CD14-positive monocyte (primary cell): ENCODE measurements around the gene SPPL2C. TPM values are rescaled to one million over a fixed set of nuclear protein-coding genes. Genes with fewer than 3 reads are reported as not detected.

Source experiments
- DNase-seq, 3 donors: peaks; one replicate each; pipeline ENCODE4 v3.0.0-alpha.2; 2011 to 2022
- H2AFZ ChIP-seq: 2 replicates; pipeline ENCODE4 v1.6.0; 2012; ENCODE audit warnings: mild to moderate bottlenecking, low read depth, low read length, inconsistent platforms; ENCODE audit not compliant: insufficient read depth, poor library complexity, severe bottlenecking
- H3K27ac ChIP-seq, 2 donors: 1 replicate in 1 of 2; 2 replicates in 1 of 2; pipeline ENCODE4 v1.5.1; 2012 to 2013; ENCODE audit warnings: low read length in 2 of 2, control low read depth in 1 of 2, inconsistent platforms in 1 of 2, low read depth in 1 of 2, mild to moderate bottlenecking in 1 of 2
- H3K27me3 ChIP-seq, 2 donors: one replicate each; pipeline versions ENCODE4 v1.6.0 to v1.6.1; 2011 to 2013; ENCODE audit warnings: low read length in 2 of 2; ENCODE audit not compliant: control insufficient read depth in 2 of 2, insufficient read depth in 2 of 2
- H3K36me3 ChIP-seq, 2 donors: replicated peaks in 1 of 2; 1 replicate in 1 of 2; 2 replicates in 1 of 2; pipeline versions ENCODE4 v1.5.1 to v1.6.1; 2012 to 2013; ENCODE audit warnings: low read length in 2 of 2, control low read depth in 1 of 2, inconsistent platforms in 1 of 2, mild to moderate bottlenecking in 1 of 2; ENCODE audit not compliant: insufficient read depth in 2 of 2, control insufficient read depth in 1 of 2
- H3K4me1 ChIP-seq, 2 donors: 1 replicate in 1 of 2; 2 replicates in 1 of 2; pipeline versions ENCODE4 v1.5.1 to v1.6.1; 2012 to 2013; ENCODE audit warnings: low read length in 2 of 2, control low read depth in 1 of 2, inconsistent platforms in 1 of 2, mild to moderate bottlenecking in 1 of 2, moderate library complexity in 1 of 2; ENCODE audit not compliant: insufficient read depth in 2 of 2, control insufficient read depth in 1 of 2
- H3K4me2 ChIP-seq: replicated peaks from 2 replicates; pipeline ENCODE3; 2012; ENCODE audit warnings: low read length, moderate library complexity, mild to moderate bottlenecking; ENCODE audit not compliant: poor library complexity, severe bottlenecking; ENCODE audit errors: extremely low read depth
- H3K4me3 ChIP-seq, 3 experiments: fragments of 200-600 bp in 1 of 3; sonication (generic) in 1 of 3; replicated peaks in 1 of 3; 1 replicate in 2 of 3; 2 replicates in 1 of 3; pipeline ENCODE4 v1.5.1; 2011 to 2013; ENCODE audit warnings: low read length in 3 of 3, mild to moderate bottlenecking in 3 of 3, control low read depth in 2 of 3, low read depth in 2 of 3, inconsistent platforms in 1 of 3, moderate library complexity in 1 of 3
- H3K79me2 ChIP-seq: 2 replicates; pipeline ENCODE4 v1.6.0; 2012; ENCODE audit warnings: mild to moderate bottlenecking, control low read depth, inconsistent platforms, low read length, moderate library complexity; ENCODE audit not compliant: insufficient read depth
- H3K9ac ChIP-seq: 2 replicates; pipeline ENCODE4 v1.6.0; 2017; ENCODE audit warnings: low read length, mild to moderate bottlenecking; ENCODE audit not compliant: insufficient read depth, poor library complexity, severe bottlenecking
- H3K9me3 ChIP-seq, 2 donors: replicated peaks in 1 of 2; 1 replicate in 1 of 2; 2 replicates in 1 of 2; pipeline versions ENCODE4 v1.5.1 to v1.6.1; 2012 to 2013; ENCODE audit warnings: low read length in 2 of 2, control low read depth in 1 of 2; ENCODE audit not compliant: control insufficient read depth in 1 of 2, insufficient read depth in 1 of 2
- H4K20me1 ChIP-seq: 2 replicates; pipeline ENCODE4 v1.6.0; 2012; ENCODE audit warnings: mild to moderate bottlenecking, low read length, control low read depth, moderate library complexity; ENCODE audit not compliant: insufficient read depth
- H3K27ac Mint-ChIP-seq, 7 donors: one replicate each; pipeline ENCODE4 v1.8.0; 2020; ENCODE audit warnings: mild to moderate bottlenecking in 7 of 7, mixed read lengths in 7 of 7, moderate library complexity in 6 of 7, inconsistent platforms in 2 of 7
- H3K27me3 Mint-ChIP-seq, 3 donors: one replicate each; pipeline ENCODE4 v1.8.0; 2021 to 2022; ENCODE audit warnings: low read depth in 3 of 3, mild to moderate bottlenecking in 3 of 3, mixed read lengths in 3 of 3, moderate library complexity in 3 of 3, inconsistent platforms in 1 of 3
- H3K36me3 Mint-ChIP-seq, 2 donors: one replicate each; pipeline ENCODE4 v1.8.0; 2020; ENCODE audit warnings: mixed read lengths in 2 of 2, inconsistent platforms in 1 of 2, mild to moderate bottlenecking in 1 of 2
- H3K4me1 Mint-ChIP-seq: one replicate; pipeline ENCODE4 v1.8.0; 2020; ENCODE audit warnings: mild to moderate bottlenecking, mixed read lengths
- H3K4me3 Mint-ChIP-seq, 2 donors: one replicate each; pipeline ENCODE4 v1.8.0; 2020; ENCODE audit warnings: mild to moderate bottlenecking in 2 of 2, mixed read lengths in 2 of 2, moderate library complexity in 1 of 2
- H3K9me3 Mint-ChIP-seq, 7 donors: one replicate each; pipeline ENCODE4 v1.8.0; 2020 to 2022; ENCODE audit warnings: mixed read lengths in 7 of 7, mild to moderate bottlenecking in 6 of 7, moderate library complexity in 6 of 7, inconsistent platforms in 2 of 7
- CTCF ChIP-seq: fragments of 200-600 bp; IDR thresholded peaks from one replicate; pipeline ENCODE4 v1.8.0; 2022; ENCODE audit warnings: antibody characterized with exemption, mild to moderate bottlenecking
- WGBS: methylation state at CpG from one replicate; pipeline ENCODE4 v1.1.5; 2013; ENCODE audit warnings: missing lambda C conversion rate; ENCODE audit not compliant: insufficient coverage; 5-methylcytosine and 5-hydroxymethylcytosine counted together
- intact Hi-C, 2 donors: fragments of 100-400 bp; cut with micrococcal nuclease; formaldehyde crosslinking; loops; one replicate each; pipeline versions ENCODE4 v1.15.0 to v1.15.1; 2023
- polyA plus RNA-seq, 3 donors: library from polyadenylated mRNA; depleted of rRNA in 1 of 3; unstranded in 2 of 3; stranded (reverse) in 1 of 3; fragments of 300-500 nt in 2 of 3; fragments of >200 nt in 1 of 3; fragmentation: Illumina TruSeq in 2 of 3; gene quantifications; 1 replicate in 2 of 3; 2 replicates in 1 of 3; pipeline ENCODE4 v1.2.3, GENCODE V29; 2012 to 2021

The SPPL2C gene
- polyA plus RNA-seq, 3 donors, result not detected

- peaks cover 0 to 9% of the 10 kb centered on the region in 2 donors for H3K27me3 ChIP-seq
- H3K4me1 Mint-ChIP-seq, result no peaks in the 10 kb centered on the region
- no peak overlapping the region for H3K27ac Mint-ChIP-seq
- no peaks in the 10 kb centered on the region for H3K36me3 Mint-ChIP-seq
- H3K4me1 ChIP-seq, result no peaks in the 10 kb centered on the region
- H3K4me3 Mint-ChIP-seq, result no peak overlapping the region
- no peaks in the 10 kb centered on the region for H3K9me3 ChIP-seq
- no peak for TF ChIP-seq CTCF
- H3K36me3 ChIP-seq, result no peaks in the 10 kb centered on the region
- peaks cover 0 to 8% (median 4%) of the 10 kb centered on the region in 7 donors for H3K9me3 Mint-ChIP-seq
- no peak overlapping the region for H2AFZ ChIP-seq
- intact Hi-C loops, result no loop called here
- no peak for DNase-seq
- H4K20me1 ChIP-seq, result no peaks in the 10 kb centered on the region
- H3K4me3 ChIP-seq, result no peak overlapping the region
- H3K79me2 ChIP-seq, result no peaks in the 10 kb centered on the region
- H3K27me3 Mint-ChIP-seq, result peaks cover 10 to 21% (median 11%) of the 10 kb centered on the region in 3 donors
- H3K9ac ChIP-seq, result no peak overlapping the region
- H3K4me2 ChIP-seq, result no peak overlapping the region
- H3K27ac ChIP-seq, result no peak overlapping the region
- WGBS, result 97% methylated on average over 2 of the region's 2 CpGs
Measured at GRCh38 chr17:45886852-45887251, 42.2 kb downstream of the SPPL2C start.

- Histone ChIP-seq H3K9ac (no peak overlapping the region), H3K4me3 (no peak overlapping the region), H3K36me3 (no peaks in the 10 kb centered on the region), H3K27me3 (peaks cover 0 to 18% of the 10 kb centered on the region in 2 donors), H3K9me3 (no peaks in the 10 kb centered on the region), H3K4me2 (no peak overlapping the region), H3K4me1 (no peaks in the 10 kb centered on the region), H3K79me2 (no peaks in the 10 kb centered on the region), H2AFZ (no peak overlapping the region), H4K20me1 (no peaks in the 10 kb centered on the region), H3K27ac (no peak overlapping the region)
- peaks cover 0 to 10% (median 4%) of the 10 kb centered on the region in 7 donors for H3K9me3 Mint-ChIP-seq
- peaks cover 19 to 34% (median 22%) of the 10 kb centered on the region in 3 donors for H3K27me3 Mint-ChIP-seq
- TF ChIP-seq CTCF, result no peak
- DNase-seq, result no peak
- H3K27ac Mint-ChIP-seq, result no peak overlapping the region
- H3K4me1 Mint-ChIP-seq, result no peaks in the 10 kb centered on the region
- intact Hi-C loops, result no loop called here
- no peak overlapping the region for H3K4me3 Mint-ChIP-seq
- H3K36me3 Mint-ChIP-seq, result no peaks in the 10 kb centered on the region
- no CpG with 5 or more reads among the region's 5 CpGs for WGBS
Measured at GRCh38 chr17:45888392-45888791, 43.7 kb downstream of the SPPL2C start.
